GM19043 (cell line): ENCODE results near the gene ALKAL2.
"Not testable (repeated sequence)": the region's sequence is repeated elsewhere in the genome, so short reads cannot be mapped to it uniquely, and the experiment has no call there.

ENCODE experiments used
- ATAC-seq: cut with Tn5 transposase; IDR thresholded peaks from one replicate; pipeline ENCODE4 v1.9.1; 2021; ENCODE audit warnings: low read depth; ENCODE audit not compliant: unreplicated experiment

The ALKAL2 gene, protein sequence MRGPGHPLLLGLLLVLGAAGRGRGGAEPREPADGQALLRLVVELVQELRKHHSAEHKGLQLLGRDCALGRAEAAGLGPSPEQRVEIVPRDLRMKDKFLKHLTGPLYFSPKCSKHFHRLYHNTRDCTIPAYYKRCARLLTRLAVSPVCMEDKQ

DNA sequence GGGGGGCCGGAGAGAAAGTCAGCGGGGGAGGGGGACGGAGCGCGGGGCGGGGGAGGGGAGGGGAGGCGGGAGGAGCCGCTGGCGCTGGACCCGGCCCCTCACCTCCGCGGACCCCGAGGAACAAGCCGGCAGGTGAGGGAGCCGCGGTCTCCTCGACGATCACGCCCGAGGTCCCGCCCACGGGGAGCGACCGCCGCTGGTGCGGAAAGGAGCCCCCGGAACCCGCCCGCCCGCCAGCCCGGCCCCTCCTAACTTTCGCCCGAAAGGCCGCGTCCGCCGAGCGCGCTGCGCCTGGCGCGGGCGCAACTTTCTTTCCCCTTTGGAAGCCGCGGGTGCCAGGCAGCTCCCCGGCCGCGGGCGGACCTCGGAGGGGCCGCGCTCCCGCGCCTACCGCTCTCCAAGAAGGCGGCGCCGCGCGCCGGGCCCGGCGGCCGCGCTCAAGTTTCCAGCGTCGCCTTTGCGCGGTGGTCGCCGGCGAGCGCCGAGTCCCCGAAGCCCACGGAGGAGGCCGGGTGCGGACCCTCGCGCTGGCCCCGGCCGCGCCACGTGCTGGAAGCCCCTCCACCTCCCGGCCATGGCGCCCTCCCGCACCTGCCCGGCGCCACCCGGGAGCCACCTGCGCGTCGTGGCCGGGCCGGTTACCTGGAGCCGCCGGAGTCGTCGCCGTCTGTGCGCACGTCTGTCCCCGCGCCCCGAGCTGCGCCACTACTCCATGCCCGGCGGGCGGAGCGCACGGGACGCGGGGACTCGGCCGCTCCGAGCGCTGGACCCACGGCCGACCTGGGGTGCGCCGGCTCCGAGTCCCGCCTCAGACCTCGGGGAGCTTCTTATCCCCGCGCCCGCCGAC, at the start of gene ALKAL2:
Gene ALKAL2, minus strand, starts transcription at position 181 of the 847 bp plus-strand sequence. CDS start 256 bp downstream, outside the sequence.
- no peak for ATAC-seq

GRCh38 chr2:336949-337348, 49.1 kb upstream of the ALKAL2 start:
- not testable (repeated sequence) for ATAC-seq

GRCh38 chr2:336360-336759, 48.5 kb upstream of the ALKAL2 start:
- no peak for ATAC-seq

DNA sequence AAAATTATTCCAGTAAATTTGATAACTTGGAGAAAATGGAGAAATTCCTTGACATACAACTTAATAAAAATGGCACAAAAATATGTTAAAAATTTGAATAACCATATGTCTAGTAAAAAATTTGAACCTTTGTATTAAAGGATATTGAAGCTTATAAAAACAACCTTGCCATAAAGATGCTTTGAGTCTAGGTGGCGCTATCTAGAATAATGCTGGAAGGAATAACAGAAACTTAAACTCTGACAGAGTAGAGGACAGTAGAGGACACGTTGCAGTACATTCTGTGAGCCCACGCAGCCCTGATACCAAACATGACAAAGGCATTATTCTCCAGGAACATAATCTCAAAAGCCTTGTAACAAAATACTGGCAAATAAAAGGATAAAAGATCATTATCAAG, 44.7 kb upstream of the ALKAL2 start:
- ATAC-seq, result no peak

- no peak for ATAC-seq
These were observed 40.9 kb upstream of the ALKAL2 start for GRCh38 chr2:328761-329160.

DNA sequence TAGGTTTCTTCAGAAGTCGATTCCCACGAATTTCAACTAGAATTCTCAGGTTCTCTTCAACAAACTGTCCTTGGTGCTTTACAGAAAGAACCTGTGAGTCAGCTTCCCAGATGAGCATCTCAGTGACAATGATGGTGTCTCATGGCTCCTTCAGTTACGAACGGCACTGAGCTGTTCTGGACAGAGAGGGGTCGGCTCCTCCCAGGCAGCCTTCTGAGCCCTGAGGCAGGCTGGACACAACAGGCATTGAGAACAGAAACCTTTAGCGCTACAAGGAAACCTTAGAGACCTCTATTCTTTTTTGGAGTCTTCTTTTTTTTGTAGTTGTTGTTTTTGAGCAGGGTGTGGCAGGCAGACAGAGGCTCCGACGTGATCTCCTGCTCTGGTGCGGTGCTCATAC, 35.1 kb upstream of the ALKAL2 start:
- no peak for ATAC-seq

DNA sequence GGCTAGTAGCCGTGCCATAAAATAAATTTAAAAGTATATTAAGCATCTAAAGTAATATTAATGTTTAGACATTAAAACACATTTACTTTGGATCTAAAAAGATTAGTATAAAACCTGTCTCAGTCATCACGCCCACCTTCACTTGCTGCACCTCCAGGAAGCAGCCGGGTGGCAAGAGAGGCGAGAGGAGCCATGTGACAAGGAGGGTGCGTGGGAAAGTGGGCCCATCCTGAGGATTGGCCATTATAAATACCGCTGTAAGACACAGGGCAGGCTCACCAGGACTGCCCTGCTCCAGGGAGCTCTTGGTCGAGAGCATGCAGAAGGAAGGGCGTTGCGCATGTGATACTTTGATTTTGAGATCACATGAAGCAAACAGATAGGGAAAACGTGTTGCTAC, 34.4 kb upstream of the ALKAL2 start:
- no peak for ATAC-seq

DNA sequence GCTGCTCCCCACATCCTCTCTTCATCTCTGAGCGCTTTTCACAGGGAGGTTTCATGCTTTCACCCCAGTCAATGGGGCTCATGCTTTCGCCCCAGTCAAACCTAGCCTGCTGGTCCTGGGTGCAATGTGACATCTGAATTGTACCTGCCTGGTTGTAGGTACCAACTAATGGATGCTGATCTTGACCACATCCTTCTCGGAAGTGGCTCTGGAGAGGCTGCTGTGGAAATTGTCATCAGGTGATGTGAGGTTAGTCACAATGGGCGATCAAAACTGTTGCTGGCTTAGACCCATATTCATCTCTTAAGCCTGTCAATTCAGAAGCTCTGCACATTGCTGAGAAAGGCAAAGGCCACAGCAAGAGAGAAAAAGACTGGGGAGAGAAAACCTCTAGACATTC, 32.7 kb upstream of the ALKAL2 start:
- ATAC-seq, result no peak

- ATAC-seq, result no peak
These were observed 31.2 kb upstream of the ALKAL2 start for GRCh38 chr2:319059-319600.

- ATAC-seq, result peak; percentile 58
These were observed 29.9 kb upstream of the ALKAL2 start for GRCh38 chr2:317501-318424.

GRCh38 chr2:316381-316780, 28.5 kb upstream of the ALKAL2 start:
- no peak for ATAC-seq

DNA sequence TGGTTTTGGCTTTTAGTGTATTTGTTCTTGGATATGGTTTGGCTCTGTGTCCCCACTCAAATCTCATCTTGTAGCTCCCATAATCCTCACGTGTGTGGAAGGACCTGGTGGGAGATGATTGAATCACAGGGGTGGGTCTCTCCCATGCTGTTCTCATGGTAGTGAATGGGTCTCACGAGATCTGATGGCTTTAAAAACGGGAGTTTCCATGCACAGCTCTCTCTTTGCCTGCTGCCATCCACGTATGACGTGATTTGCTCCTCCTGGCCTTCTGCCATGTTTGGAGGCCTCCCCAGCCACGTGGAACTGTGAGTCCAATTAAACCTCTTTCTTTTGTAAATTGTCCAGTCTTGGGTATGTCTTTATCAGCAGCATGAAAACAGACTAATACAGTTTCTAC, 28.0 kb upstream of the ALKAL2 start:
- ATAC-seq, result not testable (repeated sequence)

- ATAC-seq, result no peak
These were observed 26.9 kb upstream of the ALKAL2 start for GRCh38 chr2:314561-315336.

DNA sequence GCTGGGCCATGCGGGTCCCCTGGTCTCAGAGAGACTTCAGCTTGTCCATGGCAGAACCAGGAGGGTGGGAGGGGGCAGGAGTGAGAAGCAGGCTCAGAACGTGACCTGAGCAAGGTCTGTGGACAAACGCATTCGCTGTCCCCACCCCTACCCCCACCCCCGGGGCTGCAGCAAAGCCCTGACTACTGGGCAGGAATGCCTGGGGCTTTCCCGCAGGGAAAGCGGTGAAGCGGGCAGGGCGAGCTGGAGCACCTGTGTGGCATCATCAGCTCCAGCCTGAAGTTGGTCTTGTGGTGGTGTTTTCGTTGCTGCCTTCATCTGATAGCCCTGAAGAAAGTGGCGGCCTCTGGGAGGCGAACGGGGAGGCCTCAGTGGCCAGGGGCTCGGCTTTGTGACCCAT, 26.1 kb upstream of the ALKAL2 start:
- ATAC-seq, result no peak

- no peak for ATAC-seq
These were observed 23.1 kb upstream of the ALKAL2 start for GRCh38 chr2:310994-311393.

DNA sequence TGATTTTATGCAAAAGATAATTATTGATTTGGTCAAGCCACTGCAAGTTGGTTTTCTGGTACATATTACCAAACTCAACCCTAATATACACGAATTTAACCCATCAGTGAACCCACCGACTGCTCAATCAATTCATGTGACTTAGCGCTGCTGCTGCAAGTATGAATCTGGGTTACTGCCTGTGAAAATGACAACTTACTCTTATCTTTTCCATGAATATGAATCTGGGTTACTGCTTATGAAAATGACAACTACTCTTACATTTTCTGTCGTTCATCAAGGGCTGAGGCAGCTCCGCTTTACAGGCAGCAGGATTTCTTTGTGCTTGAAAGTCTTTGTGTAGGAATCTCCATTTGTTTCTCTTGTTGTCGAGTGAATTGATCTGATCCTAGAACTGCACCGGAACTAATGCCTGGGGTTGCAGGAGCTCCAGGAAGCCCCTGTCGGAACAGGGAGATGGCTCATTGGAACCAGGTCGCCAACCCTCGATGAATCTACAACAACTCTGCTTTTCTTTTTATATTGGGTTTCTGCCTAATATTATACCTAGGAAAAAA, 22.1 kb upstream of the ALKAL2 start:
- no peak for ATAC-seq

DNA sequence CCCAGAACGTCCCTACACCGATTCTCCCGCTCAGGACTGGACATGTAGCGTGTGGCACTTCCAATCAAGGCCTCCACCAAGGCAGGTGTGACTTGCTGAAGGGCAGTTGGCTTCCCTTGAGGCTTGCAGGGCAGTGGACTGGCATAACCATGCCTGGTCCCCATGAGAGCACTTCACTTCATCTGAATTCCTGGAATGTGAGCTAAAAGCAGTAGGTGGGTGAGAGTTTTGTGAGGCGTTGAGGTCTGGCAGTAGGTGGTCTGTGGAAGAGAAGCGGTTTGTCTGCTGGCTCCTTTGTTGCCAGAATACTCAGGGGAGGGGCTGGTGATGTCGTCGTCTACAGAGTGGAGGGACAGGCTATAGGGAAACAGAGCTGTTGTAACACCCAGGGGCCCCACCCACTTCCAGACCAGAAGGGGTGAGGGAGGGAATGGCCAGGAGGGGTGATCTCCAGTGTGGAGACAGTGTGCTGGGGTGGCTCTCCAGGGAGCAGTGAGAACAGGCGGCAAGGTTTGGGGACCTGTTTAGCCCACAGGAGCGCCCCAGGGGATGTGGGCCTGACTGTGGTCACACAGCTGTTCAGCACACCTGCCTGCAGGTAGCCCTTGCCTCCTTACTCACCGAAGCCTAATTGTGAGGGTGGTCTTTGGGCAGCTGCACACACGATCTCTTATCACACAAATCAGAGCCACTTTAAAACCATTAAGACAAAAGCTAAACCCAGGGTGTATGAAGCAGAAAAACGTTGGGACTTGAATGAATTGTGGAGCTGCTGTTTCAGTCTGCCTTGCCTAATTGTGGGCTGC, 21.5 kb upstream of the ALKAL2 start:
- ATAC-seq, result no peak

GRCh38 chr2:305366-305765, 17.5 kb upstream of the ALKAL2 start:
- ATAC-seq, result no peak

DNA sequence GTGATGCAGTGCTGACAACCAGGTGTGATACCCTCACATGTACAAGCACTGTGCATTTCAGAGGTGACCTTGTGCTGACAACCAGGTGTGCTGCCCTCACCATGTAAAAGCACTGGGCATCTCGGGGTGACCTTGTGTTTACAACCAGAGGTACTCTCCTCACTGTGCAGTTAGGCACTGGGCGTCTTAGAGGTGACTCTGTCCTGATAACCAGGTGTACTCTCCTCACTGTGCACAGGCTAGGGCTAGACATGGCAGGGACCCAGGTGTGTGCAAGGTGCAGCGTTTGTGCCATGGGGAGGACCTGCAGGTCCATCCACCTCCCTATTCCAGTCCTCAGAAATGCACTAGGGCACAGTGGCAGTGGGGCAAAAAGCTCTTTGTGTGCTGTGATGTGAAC, 8.5 kb upstream of the ALKAL2 start:
- no peak for ATAC-seq
